GM12878 (cell line): ENCODE results near the gene RARRES2.

Experiments used
- CTCF ChIP-seq, 3 experiments: IDR thresholded peaks in 2 of 3; conservative IDR thresholded peaks in 1 of 3; 2 replicates each; pipeline ENCODE4 v1.5.1; 2011; ENCODE audit warnings: low read depth in 3 of 3, low read length in 3 of 3, mild to moderate bottlenecking in 3 of 3, control low read depth in 2 of 3, moderate library complexity in 2 of 3, inconsistent platforms in 1 of 3, mixed read lengths in 1 of 3; ENCODE audit not compliant: control insufficient read depth in 2 of 3, insufficient read depth in 1 of 3; ENCODE audit errors: extremely low read depth in 1 of 3
- EZH2 ChIP-seq: IDR thresholded peaks from 2 replicates; pipeline ENCODE4 v1.6.1; 2012; ENCODE audit warnings: low read depth, mild to moderate bottlenecking, control low read depth, inconsistent platforms, low read length, borderline replicate concordance; ENCODE audit not compliant: control insufficient read depth
- FOXM1 ChIP-seq: IDR thresholded peaks from 2 replicates; pipeline ENCODE4 v1.6.1; 2012; ENCODE audit warnings: low read depth, mild to moderate bottlenecking, inconsistent platforms, low read length, moderate library complexity
- HDAC6 ChIP-seq: fragments of 200-600 bp; sonication (generic); IDR thresholded peaks from one replicate; pipeline ENCODE4 v1.8.0; 2017; ENCODE audit warnings: antibody characterized with exemption; ENCODE audit not compliant: unreplicated experiment
- NRF1 ChIP-seq: conservative IDR thresholded peaks from 2 replicates; pipeline ENCODE4 v1.6.1; 2011; ENCODE audit warnings: mild to moderate bottlenecking, low read depth, low read length, improper control_type of control experiment
- POLR2A ChIP-seq: IDR thresholded peaks from 2 replicates; pipeline ENCODE4 v1.6.1; 2011; ENCODE audit warnings: low read depth, mild to moderate bottlenecking, low read length
- RAD21 ChIP-seq: IDR thresholded peaks from 2 replicates; pipeline ENCODE4 v1.6.1; 2011; ENCODE audit warnings: mild to moderate bottlenecking, low read depth, low read length, moderate library complexity; ENCODE audit not compliant: insufficient read depth
- SIN3A ChIP-seq: IDR thresholded peaks from 2 replicates; pipeline ENCODE4 v1.6.1; 2012; ENCODE audit warnings: low read depth, low read length, improper control_type of control experiment

DNA sequence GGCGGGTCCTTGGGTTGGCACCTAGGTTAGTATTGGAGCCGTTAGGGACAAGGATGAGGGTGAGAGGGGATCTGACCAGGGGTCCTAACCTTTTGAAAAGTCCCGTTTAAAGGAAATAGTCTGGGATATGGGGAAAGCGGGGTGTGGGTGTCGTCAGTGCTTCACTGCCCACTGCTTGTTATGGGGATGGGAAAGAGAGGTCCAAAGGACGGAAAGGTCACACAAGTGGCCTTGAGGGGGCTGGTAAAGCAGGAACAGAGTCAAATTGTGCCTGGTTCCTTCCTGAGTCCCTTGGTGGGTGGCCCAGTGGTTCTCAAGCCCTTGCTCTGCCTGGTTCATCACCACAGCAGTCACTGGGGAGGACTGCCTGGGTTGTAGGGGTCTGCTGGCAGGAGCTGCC is 35.1 kb upstream of the RARRES2 start:
- TF ChIP-seq EZH2 (no peak), CTCF (IDR thresholded peaks at IDR 0.05 in 2 of 3, conservative IDR thresholded peaks at IDR 0.05 in 1 of 3; ENCODE audit: control insufficient read depth in 2 of 3, extremely low read depth in 1 of 3, insufficient read depth in 1 of 3, low read depth in 3 of 3, low read length in 3 of 3) (no peak), SIN3A (no peak), POLR2A (peak; percentile 15; the same call in 1 of the 2 replicates), NRF1 (no peak), FOXM1 (no peak), RAD21 (no peak), HDAC6 (no peak)
